ENCODE data around the gene SPAG17. TPM values are rescaled to one million over a fixed set of nuclear protein-coding genes. Genes with fewer than 3 reads are reported as not detected.

Gene SPAG17
- total and polyA plus RNA-seq, 2 of the 13 experiments (the other 11 are each of a cell fraction or from before 2014, with no cell fraction given) = not detected

DNA sequence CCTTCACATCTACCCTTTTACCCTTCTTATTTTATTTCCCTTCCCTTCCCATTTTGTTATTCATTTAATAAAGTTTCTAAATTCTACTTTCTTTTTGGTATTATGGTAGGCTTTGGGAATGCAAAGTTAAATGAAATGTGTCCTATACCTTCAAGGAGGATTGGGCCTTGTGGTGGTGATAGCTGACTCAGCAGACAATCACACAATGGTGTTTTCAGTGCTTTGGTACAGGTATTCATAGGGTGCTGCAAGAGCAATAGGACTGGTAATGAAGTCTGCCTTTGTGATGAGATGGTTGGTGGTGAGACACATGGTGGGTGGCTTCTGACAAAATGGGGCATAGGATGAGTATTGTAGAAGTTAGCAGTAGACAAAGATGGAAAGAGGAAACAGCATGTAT, 21.9 kb upstream of the SPAG17 start:
- ATAC-seq (no peak), FAIRE-seq (no peak), DNase-seq (ENCODE audit: low spot score) (no peak)
- Histone ChIP-seq H3K4me1 (ENCODE audit: insufficient read depth, low read length) (no peaks in the 10 kb centered on the region), H3K79me2 (ENCODE audit: insufficient read depth, low read length) (no peaks in the 10 kb centered on the region), H3K4me2 (ENCODE audit: low read depth, low read length) (no peak overlapping the region), H3K4me3 (replicated peaks in 1 of 3; ENCODE audit: insufficient read depth in 1 of 3, low read depth in 2 of 3, low read length in 3 of 3) (no peak overlapping the region), H3K27ac (ENCODE audit: extremely low read length, insufficient read depth, low read length) (no peak overlapping the region), H3K27me3 (ENCODE audit: control insufficient read depth in 1 of 2, insufficient read depth in 2 of 2, low read length in 2 of 2) (no peaks in the 10 kb centered on the region), H3K36me3 (replicated peaks in 1 of 2; ENCODE audit: control insufficient read depth in 1 of 2, insufficient read depth in 2 of 2, low read length in 2 of 2) (no peaks in the 10 kb centered on the region), H3K9ac (ENCODE audit: insufficient read depth, low read depth, low read length) (no peak overlapping the region), H2AFZ (ENCODE audit: low read length) (no peak overlapping the region), H4K20me1 (ENCODE audit: insufficient read depth, low read length) (no peaks in the 10 kb centered on the region), H3K9me3 (ENCODE audit: low read length) (no peaks in the 10 kb centered on the region)
- intact Hi-C loops (cut with micrococcal nuclease; ENCODE audit: unreplicated experiment) (no loop called here), in situ Hi-C loops (cut with HindIII; ENCODE audit: extremely low pct_ligation_motif_present, low pct_unique_long_range_greater_than_20kb) (no loop called here)
- BruUV-seq (replicated peaks) = no TSS peak
- ChIA-PET CTCF (ENCODE audit: low intra/inter-chr PET ratio, low total read pairs) (no interaction called here), POLR2A (no interaction called here)
- TF ChIP-seq ZBTB21 (CRISPR knock-in tag; IDR thresholded peaks at IDR 0.05) (no peak), ZNF781 (CRISPR knock-in tag; IDR thresholded peaks at IDR 0.05; ENCODE audit: borderline replicate concordance, not compliant biosample characterization) (no peak), RXRA (CRISPR knock-in tag; IDR thresholded peaks at IDR 0.05) (no peak), MAFK (conservative IDR thresholded peaks at IDR 0.05 in 1 of 2, IDR thresholded peaks at IDR 0.05 in 1 of 2; ENCODE audit: low read length in 2 of 2) (peak; percentile 35 to 67)

DNA sequence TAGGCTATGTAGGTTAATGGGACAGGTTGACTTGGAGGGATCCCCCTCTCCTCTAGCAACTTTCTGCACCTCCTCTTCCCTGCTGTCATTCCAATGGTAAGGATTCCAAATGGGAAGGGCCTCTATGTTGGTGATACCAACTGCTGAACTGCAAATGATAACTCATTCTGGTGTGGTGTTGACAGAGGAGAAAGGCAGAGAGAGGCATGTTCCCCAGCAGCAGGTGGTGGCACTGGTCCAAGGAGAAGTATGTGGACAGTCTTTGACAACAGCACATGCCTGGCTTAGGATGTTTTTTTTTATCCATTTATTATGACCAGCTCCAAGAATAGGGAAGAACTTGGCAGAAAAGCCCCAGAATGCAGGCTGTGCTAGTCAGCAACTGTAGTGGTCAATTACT, 19.6 kb upstream of the SPAG17 start:
- no peak overlapping the region for H3K4me2 ChIP-seq (ENCODE audit: low read depth, low read length)
- H4K20me1 ChIP-seq (ENCODE audit: insufficient read depth, low read length) = no peaks in the 10 kb centered on the region
- no peaks in the 10 kb centered on the region for H3K9me3 ChIP-seq (ENCODE audit: low read length)
- no peak overlapping the region for H3K4me3 ChIP-seq (replicated peaks in 1 of 3; ENCODE audit: insufficient read depth in 1 of 3, low read depth in 2 of 3, low read length in 3 of 3)
- no peaks in the 10 kb centered on the region for H3K79me2 ChIP-seq (ENCODE audit: insufficient read depth, low read length)
- no peak for FAIRE-seq
- no peak for DNase-seq (ENCODE audit: low spot score)
- no peaks in the 10 kb centered on the region for H3K27me3 ChIP-seq (ENCODE audit: control insufficient read depth in 1 of 2, insufficient read depth in 2 of 2, low read length in 2 of 2)
- H3K27ac ChIP-seq (ENCODE audit: extremely low read length, insufficient read depth, low read length) = no peak overlapping the region
- H3K4me1 ChIP-seq (ENCODE audit: insufficient read depth, low read length) = no peaks in the 10 kb centered on the region
- no peaks in the 10 kb centered on the region for H3K36me3 ChIP-seq (replicated peaks in 1 of 2; ENCODE audit: control insufficient read depth in 1 of 2, insufficient read depth in 2 of 2, low read length in 2 of 2)
- ChIA-PET POLR2A (no interaction called here), CTCF (ENCODE audit: low intra/inter-chr PET ratio, low total read pairs) (no interaction called here)
- BruUV-seq (replicated peaks) = no TSS peak
- no peak overlapping the region for H2AFZ ChIP-seq (ENCODE audit: low read length)
- in situ Hi-C loops (cut with HindIII; ENCODE audit: extremely low pct_ligation_motif_present, low pct_unique_long_range_greater_than_20kb) (no loop called here), intact Hi-C loops (cut with micrococcal nuclease; ENCODE audit: unreplicated experiment) (no loop called here)
- ATAC-seq = no peak
- no peak for TF ChIP-seq DRAP1 (CRISPR knock-in tag; IDR thresholded peaks at IDR 0.05)
- TF ChIP-seq HOMEZ (CRISPR knock-in tag; IDR thresholded peaks at IDR 0.05; ENCODE audit: low read depth) = no peak
- TF ChIP-seq, protein P1, sequence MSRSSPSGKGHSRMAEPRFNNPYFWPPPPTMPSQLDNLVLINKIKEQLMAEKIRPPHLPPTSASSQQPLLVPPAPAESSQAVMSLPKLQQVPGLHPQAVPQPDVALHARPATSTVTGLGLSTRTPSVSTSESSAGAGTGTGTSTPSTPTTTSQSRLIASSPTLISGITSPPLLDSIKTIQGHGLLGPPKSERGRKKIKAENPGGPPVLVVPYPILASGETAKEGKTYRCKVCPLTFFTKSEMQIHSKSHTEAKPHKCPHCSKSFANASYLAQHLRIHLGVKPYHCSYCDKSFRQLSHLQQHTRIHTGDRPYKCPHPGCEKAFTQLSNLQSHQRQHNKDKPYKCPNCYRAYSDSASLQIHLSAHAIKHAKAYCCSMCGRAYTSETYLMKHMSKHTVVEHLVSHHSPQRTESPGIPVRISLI (CRISPR knock-in tag; IDR thresholded peaks at IDR 0.05; ENCODE audit: borderline replicate concordance) = no peak
- TF ChIP-seq ZNF773 (CRISPR knock-in tag; IDR thresholded peaks at IDR 0.05; ENCODE audit: borderline replicate concordance) = no peak
- TF ChIP-seq, protein P2, sequence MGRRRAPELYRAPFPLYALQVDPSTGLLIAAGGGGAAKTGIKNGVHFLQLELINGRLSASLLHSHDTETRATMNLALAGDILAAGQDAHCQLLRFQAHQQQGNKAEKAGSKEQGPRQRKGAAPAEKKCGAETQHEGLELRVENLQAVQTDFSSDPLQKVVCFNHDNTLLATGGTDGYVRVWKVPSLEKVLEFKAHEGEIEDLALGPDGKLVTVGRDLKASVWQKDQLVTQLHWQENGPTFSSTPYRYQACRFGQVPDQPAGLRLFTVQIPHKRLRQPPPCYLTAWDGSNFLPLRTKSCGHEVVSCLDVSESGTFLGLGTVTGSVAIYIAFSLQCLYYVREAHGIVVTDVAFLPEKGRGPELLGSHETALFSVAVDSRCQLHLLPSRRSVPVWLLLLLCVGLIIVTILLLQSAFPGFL (CRISPR knock-in tag; IDR thresholded peaks at IDR 0.05) = no peak
- no peak for TF ChIP-seq ATF3 (CRISPR knock-in tag; IDR thresholded peaks at IDR 0.05)
- H3K9ac ChIP-seq (ENCODE audit: insufficient read depth, low read depth, low read length) = no peak overlapping the region
